NCI-H524 (cell line): ENCODE data around the gene FAM89B.

Source experiments
- DNase-seq, 2 experiments: peaks; one replicate each; lab custom pipeline; 2025; lab: John Stamatoyannopoulos, UW

Gene FAM89B

GRCh38 chr11:65573391-65574079 is 1.2 kb downstream of the FAM89B start:
- DNase-seq, result no peak

- DNase-seq, result peak; percentile 10 to 33
Observed at GRCh38 chr11:65574109-65574810, 1.9 kb downstream of the FAM89B start.

GRCh38 chr11:65574811-65575567 is 2.7 kb downstream of the FAM89B start:
- DNase-seq, result no peak

- DNase-seq, result no peak
Observed at GRCh38 chr11:65575568-65576231, 3.4 kb downstream of the FAM89B start, which contains the start of gene EHBP1L1. Gene EHBP1L1, plus strand, starts transcription at chr11:65576053. Its CDS starts 250 bp downstream, at chr11:65576303.

GRCh38 chr11:65576232-65576866 is 4.0 kb downstream of the FAM89B start:
- no peak for DNase-seq

GRCh38 chr11:65576867-65577755 is 4.8 kb downstream of the FAM89B start:
- DNase-seq, result no peak

GRCh38 chr11:65577756-65578109 is 5.4 kb downstream of the FAM89B start:
- no peak for DNase-seq

- DNase-seq, result no peak
Observed at GRCh38 chr11:65578134-65578533, 5.8 kb downstream of the FAM89B start.

GRCh38 chr11:65578667-65579066 is 6.3 kb downstream of the FAM89B start:
- no peak for DNase-seq

GRCh38 chr11:65579291-65579690 is 7.0 kb downstream of the FAM89B start:
- DNase-seq, result no peak

GRCh38 chr11:65580031-65580692 is 7.8 kb downstream of the FAM89B start:
- DNase-seq, result no peak

GRCh38 chr11:65580756-65581155 is 8.4 kb downstream of the FAM89B start:
- no peak for DNase-seq

- DNase-seq, result no peak
Observed at GRCh38 chr11:65581928-65582327, 9.6 kb downstream of the FAM89B start.

GRCh38 chr11:65583589-65583988 is 11.3 kb downstream of the FAM89B start:
- no peak for DNase-seq

- DNase-seq, result no peak
Observed at GRCh38 chr11:65584106-65584505, 11.8 kb downstream of the FAM89B start.

- no peak for DNase-seq
Observed at GRCh38 chr11:65584723-65585171, 12.4 kb downstream of the FAM89B start.

GRCh38 chr11:65585396-65586246 is 13.3 kb downstream of the FAM89B start:
- DNase-seq, result peak in 1 of 2 experiments; percentile 18

- DNase-seq, result no peak
Observed at GRCh38 chr11:65586247-65586630, 13.9 kb downstream of the FAM89B start.

- peak; percentile 69 to 87 for DNase-seq
Observed at GRCh38 chr11:65586676-65587075, 14.3 kb downstream of the FAM89B start.
